RWPE1 (cell line): ENCODE measurements around the gene PCK1.

Source experiments
- CTCF ChIA-PET: fragments of 350-600 bp; sonication (Branson Sonifier 250); formaldehyde crosslinking; extraction: SDS; loops from one replicate; lab custom pipeline; 2021; lab: Yijun Ruan, JAX
- POLR2A ChIA-PET: fragments of 400-600 bp; formaldehyde crosslinking; extraction: SDS; loops from one replicate; lab custom pipeline; 2020; ENCODE audit warnings: antibody characterized with exemption; ENCODE audit not compliant: low non-redundant PET; lab: Yijun Ruan, JAX
- DNase-seq: peaks from one replicate; pipeline ENCODE4 v3.0.0; 2012; ENCODE audit warnings: low spot score
- H3K27ac ChIP-seq: fragments of 450-650 bp; 2 replicates; pipeline ENCODE4 v1.5.1; 2017
- CTCF ChIP-seq: fragments of 450-650 bp; conservative IDR thresholded peaks from 2 replicates; pipeline ENCODE4 v1.5.1; 2017; ENCODE audit warnings: low read depth, mild to moderate bottlenecking

The PCK1 gene

DNA sequence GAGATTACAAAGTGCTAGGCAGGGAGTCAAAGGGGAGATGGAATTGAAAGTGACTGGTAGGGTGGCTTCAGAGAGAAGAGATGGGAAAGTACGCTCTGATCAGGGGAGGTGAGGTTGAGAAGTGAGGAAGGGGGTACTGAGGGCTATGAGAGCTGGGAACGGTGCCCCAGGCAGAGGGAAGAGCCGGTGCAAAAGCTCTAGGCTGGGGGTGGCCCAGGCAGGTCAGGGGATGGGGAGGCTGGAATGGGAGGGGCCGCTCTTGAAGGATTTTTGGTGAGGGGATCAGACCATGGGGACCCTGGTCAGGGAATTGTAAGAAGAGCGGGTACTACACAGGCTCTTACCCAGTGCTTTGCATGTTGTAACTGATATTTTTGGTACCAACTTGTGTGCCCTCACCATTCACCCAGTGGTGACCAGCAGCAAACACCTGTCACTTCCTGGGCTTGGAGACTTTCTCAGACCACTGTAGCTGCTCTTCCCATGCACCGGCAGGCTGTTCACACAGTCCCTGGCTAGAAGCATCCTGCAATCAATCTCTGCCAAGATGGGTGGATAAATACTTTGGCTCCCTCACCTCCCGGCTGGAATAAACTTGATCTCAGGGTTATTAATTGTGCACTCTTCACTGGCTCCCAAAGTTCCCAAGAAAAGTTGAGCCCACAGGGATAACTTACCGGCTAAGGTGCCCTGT is 24.0 kb downstream of the PCK1 start:
- TF ChIP-seq CTCF = no peak
- no peak overlapping the region for H3K27ac ChIP-seq
- CTCF ChIA-PET = interaction anchor here (0.9 to 2.2 kb wide), 3 partner anchors 9 to 38 kb away, joined by 3 to 14 read pairs (median 4); no protein-coding TSS in a partner anchor
- POLR2A ChIA-PET = no interaction called here
- DNase-seq = no peak

DNA sequence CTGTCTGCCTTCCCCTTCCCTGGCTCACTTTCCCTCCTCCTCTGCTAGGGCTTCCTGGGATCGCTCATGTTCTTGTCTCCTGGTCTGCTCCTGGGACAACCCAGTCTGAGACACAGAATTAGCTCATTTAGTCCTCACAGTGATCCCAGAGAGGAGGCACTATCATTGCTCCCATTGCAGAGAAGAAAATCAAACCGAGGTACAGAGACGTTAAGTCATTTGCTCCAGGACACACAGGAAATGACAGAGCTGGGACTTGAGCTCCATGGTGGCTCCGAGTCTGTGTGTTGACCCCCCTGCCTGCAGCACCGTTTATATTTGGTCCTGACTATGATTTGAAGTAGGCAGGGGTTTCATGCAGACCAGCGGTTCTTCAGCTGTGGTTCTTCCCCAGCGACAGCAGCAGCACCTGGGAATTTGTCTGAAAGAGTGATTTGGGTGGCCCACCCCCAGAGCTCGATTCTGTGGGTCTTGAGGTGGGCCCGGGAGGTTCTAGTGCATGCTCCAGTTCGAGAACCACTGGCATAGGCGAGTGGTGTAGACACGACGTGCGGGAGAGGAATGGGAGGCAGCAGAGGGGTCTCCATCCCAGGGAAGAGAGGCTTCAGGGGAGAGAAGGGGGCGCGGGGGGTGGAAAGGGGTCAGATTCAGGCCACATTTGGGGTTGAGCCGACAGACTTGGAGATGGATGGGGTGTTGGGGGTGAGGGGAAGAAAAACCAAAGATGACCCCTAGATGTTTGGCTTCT is 24.7 kb downstream of the PCK1 start:
- no peak for DNase-seq
- CTCF ChIA-PET = interaction anchor here (0.7 to 0.9 kb wide), 2 partner anchors 10 to 32 kb away, joined by 4 to 7 read pairs; no protein-coding TSS in a partner anchor
- no peak overlapping the region for H3K27ac ChIP-seq
- no peak for TF ChIP-seq CTCF
- POLR2A ChIA-PET = no interaction called here

- CTCF ChIA-PET = interaction anchor here (0.7 to 0.8 kb wide), 2 partner anchors 10 to 33 kb away, joined by 3 to 7 read pairs; no protein-coding TSS in a partner anchor
- H3K27ac ChIP-seq = no peak overlapping the region
- no peak for TF ChIP-seq CTCF
- POLR2A ChIA-PET = no interaction called here
- no peak for DNase-seq
Observed at GRCh38 chr20:57586370-57586793, 25.5 kb downstream of the PCK1 start.

- no peak overlapping the region for H3K27ac ChIP-seq
- ChIA-PET CTCF (interaction anchor here (0.8 kb wide), 1 partner anchor 10 kb away, joined by 3 read pairs; no protein-coding TSS in a partner anchor), POLR2A (no interaction called here)
- DNase-seq = no peak
- no peak for TF ChIP-seq CTCF
Observed at GRCh38 chr20:57586943-57587277, 26.0 kb downstream of the PCK1 start.

- TF ChIP-seq CTCF = no peak
- ChIA-PET POLR2A (no interaction called here), CTCF (interaction anchor here (0.6 to 1.4 kb wide), 5 partner anchors 9 to 1939 kb away, joined by 3 to 4 read pairs (median 3); no protein-coding TSS in a partner anchor)
Observed at GRCh38 chr20:57587278-57587988, 26.5 kb downstream of the PCK1 start.

DNA sequence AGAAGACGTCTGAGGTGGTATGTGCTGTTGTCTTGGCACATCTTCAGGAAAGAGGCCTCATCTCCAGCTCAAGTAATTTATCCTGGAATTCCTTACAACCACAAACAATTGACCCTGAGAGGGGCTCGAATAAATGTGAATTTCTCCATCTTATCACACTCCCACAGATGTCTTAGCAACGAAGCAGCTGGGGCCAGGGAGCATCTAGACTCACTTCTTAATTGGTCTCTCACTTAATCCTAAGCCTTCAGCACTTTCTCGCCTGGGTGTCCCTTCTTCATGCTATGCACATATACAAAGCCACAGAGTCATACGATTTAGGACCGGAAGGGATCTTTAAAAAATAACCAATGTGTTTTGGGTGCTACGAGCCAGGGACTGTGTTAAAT is 27.1 kb downstream of the PCK1 start:
- no peak for TF ChIP-seq CTCF
- ChIA-PET POLR2A (no interaction called here), CTCF (interaction anchor here (0.6 to 1.4 kb wide), 3 partner anchors 34 to 1938 kb away, joined by 3 to 4 read pairs (median 3); no protein-coding TSS in a partner anchor)
- DNase-seq = no peak
- no peak overlapping the region for H3K27ac ChIP-seq

More at GRCh38 chr20:57587278-57587988, 26.5 kb downstream of the PCK1 start:
- no peak overlapping the region for H3K27ac ChIP-seq
- no peak for DNase-seq
